Thyroid gland (tissue), 4 donors: ENCODE measurements around the gene RAB3D. TPM values are rescaled to one million over a fixed set of nuclear protein-coding genes. Genes with fewer than 3 reads are reported as not detected.

ENCODE experiments used
- DNase-seq, 2 donors: peaks; one replicate each; pipeline ENCODE4 v3.0.0-alpha.2; 2019
- H3K27ac ChIP-seq, 3 donors: fragments of 200-600 bp; sonication (generic); 1 replicate in 2 of 3; 2 replicates in 1 of 3; pipeline ENCODE4 v1.5.1; 2016 to 2019; ENCODE audit warnings: mild to moderate bottlenecking in 1 of 3, moderate library complexity in 1 of 3
- H3K27me3 ChIP-seq: fragments of 200-600 bp; sonication (generic); one replicate; pipeline ENCODE4 v1.5.1; 2019
- H3K36me3 ChIP-seq, 2 donors: fragments of 200-600 bp; sonication (generic); one replicate each; pipeline ENCODE4 v1.5.1; 2016 to 2019
- H3K4me1 ChIP-seq, 2 donors: fragments of 200-600 bp; sonication (generic); one replicate each; pipeline ENCODE4 v1.5.1; 2017 to 2019
- H3K4me3 ChIP-seq, 3 donors: fragments of 200-600 bp; sonication (generic); replicated peaks in 1 of 3; 1 replicate in 2 of 3; 2 replicates in 1 of 3; pipeline ENCODE4 v1.5.1; 2016; ENCODE audit warnings: mild to moderate bottlenecking in 1 of 3
- H3K9me3 ChIP-seq: fragments of 200-600 bp; sonication (generic); one replicate; pipeline ENCODE4 v1.5.1; 2017
- CTCF ChIP-seq, 6 experiments: fragments of 200-600 bp in 3 of 6; fragments of 450-650 bp in 3 of 6; sonication (generic) in 3 of 6; IDR thresholded peaks; one replicate each; pipeline ENCODE4 v1.5.1; 2016 to 2019; ENCODE audit warnings: antibody characterized with exemption in 6 of 6, mild to moderate bottlenecking in 2 of 6, inconsistent platforms in 1 of 6, moderate library complexity in 1 of 6
- POLR2A ChIP-seq, 2 donors: fragments of 450-650 bp; IDR thresholded peaks; one replicate each; pipeline ENCODE4 v1.6.1; 2017; ENCODE audit warnings: antibody characterized with exemption in 2 of 2, mild to moderate bottlenecking in 2 of 2, moderate library complexity in 1 of 2
- WGBS, 2 donors: methylation state at CpG; one replicate each; pipeline ENCODE4 v1.1.5; 2017; 5-methylcytosine and 5-hydroxymethylcytosine counted together
- intact Hi-C: fragments of 100-400 bp; cut with DNase I; formaldehyde crosslinking; loops from one replicate; pipeline ENCODE4 v1.15.1; 2023
- total RNA-seq, 4 donors: library from RNA; depleted of rRNA; stranded (reverse); fragments of >200 nt; gene quantifications; one replicate each; pipeline ENCODE4 v1.2.3, GENCODE V29; 2016

Gene RAB3D
- total RNA-seq, 4 donors from 2014 or later = 14.8 to 30.3 (median 20.6) TPM

GRCh38 chr19:11288349-11288748 lies 51.1 kb downstream of the RAB3D start:
- 91 to 93% methylated on average over 7 of the region's 7 CpGs for WGBS, 2 donors
- DNase-seq = no peak

GRCh38 chr19:11286312-11286974 lies 53.0 kb downstream of the RAB3D start:
- no peaks in the 10 kb centered on the region for H3K27me3 ChIP-seq
- H3K4me3 ChIP-seq = no peak overlapping the region
- no peaks in the 10 kb centered on the region for H3K9me3 ChIP-seq
- DNase-seq = peak in 1 of 2 donors; percentile 37
- TF ChIP-seq POLR2A (IDR thresholded peaks at IDR 0.05) (no peak), CTCF (IDR thresholded peaks at IDR 0.05) (peak in 4 of 6 experiments; percentile 12 to 34 (median 20))
- H3K27ac ChIP-seq = peak overlapping the region in 1 of 3 donors; percentile 73
- intact Hi-C loops = no loop called here
- WGBS, 2 donors = 56 to 61% methylated on average over 6 of the region's 6 CpGs
- no peaks in the 10 kb centered on the region for H3K36me3 ChIP-seq
- peaks cover 24 to 25% of the 10 kb centered on the region in 2 donors for H3K4me1 ChIP-seq

More at GRCh38 chr19:11288349-11288748, 51.1 kb downstream of the RAB3D start:
- TF ChIP-seq CTCF (IDR thresholded peaks at IDR 0.05) (peak in 4 of 6 experiments; percentile 13 to 42 (median 14)), POLR2A (IDR thresholded peaks at IDR 0.05) (no peak)
- intact Hi-C loops = no loop called here
- H3K9me3 ChIP-seq = no peaks in the 10 kb centered on the region
- H3K4me1 ChIP-seq = peaks cover 18% of the 10 kb centered on the region in 2 donors
- no peaks in the 10 kb centered on the region for H3K27me3 ChIP-seq
- H3K4me3 ChIP-seq = no peak overlapping the region
- H3K36me3 ChIP-seq = no peaks in the 10 kb centered on the region
- H3K27ac ChIP-seq = no peak overlapping the region

- peak; percentile 63 to 65 for DNase-seq
- Histone ChIP-seq H3K9me3 (no peaks in the 10 kb centered on the region), H3K36me3 (no peaks in the 10 kb centered on the region), H3K4me1 (peaks cover 24 to 25% of the 10 kb centered on the region in 2 donors), H3K4me3 (no peak overlapping the region), H3K27me3 (no peaks in the 10 kb centered on the region), H3K27ac (peak overlapping the region; percentile 73 to 91 (median 77))
- TF ChIP-seq POLR2A (IDR thresholded peaks at IDR 0.05) = no peak
- no peak for TF ChIP-seq CTCF (IDR thresholded peaks at IDR 0.05)
- 26 to 32% methylated on average over 6 of the region's 6 CpGs for WGBS, 2 donors
- intact Hi-C loops = no loop called here
These were observed 54.9 kb downstream of the RAB3D start for GRCh38 chr19:11284515-11284914.

GRCh38 chr19:11281356-11282049 lies 58.0 kb downstream of the RAB3D start:
- DNase-seq = peak in 1 of 2 donors; percentile 41
- no peaks in the 10 kb centered on the region for H3K9me3 ChIP-seq
- no peaks in the 10 kb centered on the region for H3K27me3 ChIP-seq
- H3K4me1 ChIP-seq = peaks cover 24 to 32% of the 10 kb centered on the region in 2 donors
- WGBS, 2 donors = 76 to 77% methylated on average over 11 of the region's 11 CpGs
- intact Hi-C loops = no loop called here
- H3K27ac ChIP-seq = no peak overlapping the region
- no peak overlapping the region for H3K4me3 ChIP-seq
- no peaks in the 10 kb centered on the region for H3K36me3 ChIP-seq
- TF ChIP-seq CTCF (IDR thresholded peaks at IDR 0.05) = no peak
- no peak for TF ChIP-seq POLR2A (IDR thresholded peaks at IDR 0.05)
